H1 (cell line): ENCODE results near the gene NAA25. TPM values are rescaled to one million over a fixed set of nuclear protein-coding genes. Genes with fewer than 3 reads are reported as not detected.

ENCODE experiments used
- BACH1 ChIP-seq: IDR thresholded peaks from 2 replicates; pipeline ENCODE4 v1.6.1; 2012; ENCODE audit warnings: low read length, improper control_type of control experiment
- CHD1 ChIP-seq: IDR thresholded peaks from 2 replicates; pipeline ENCODE4 v1.6.1; 2012; ENCODE audit warnings: low read depth, low read length, improper control_type of control experiment
- EGR1 ChIP-seq: IDR thresholded peaks from 2 replicates; pipeline ENCODE4 v1.6.1; 2011; ENCODE audit warnings: low read depth, low read length, borderline replicate concordance
- EZH2 ChIP-seq: fragments of 200-600 bp; sonication (generic); IDR thresholded peaks from 2 replicates; pipeline ENCODE4 v1.7.1; 2012; ENCODE audit warnings: low read depth, mild to moderate bottlenecking, moderate library complexity, low read length, inconsistent platforms; ENCODE audit not compliant: severe bottlenecking
- GTF2F1 ChIP-seq: IDR thresholded peaks from 2 replicates; pipeline ENCODE4 v1.6.1; 2012; ENCODE audit warnings: low read depth, low read length, improper control_type of control experiment, borderline replicate concordance
- KDM1A ChIP-seq: fragments of 200-600, 300-600 bp; sonication (generic); IDR thresholded peaks from 2 replicates; pipeline ENCODE4 v1.7.1; 2016; ENCODE audit warnings: mild to moderate bottlenecking, low read length, borderline replicate concordance
- POLR2A ChIP-seq, 2 experiments: IDR thresholded peaks; 1 replicate in 1 of 2; 2 replicates in 1 of 2; pipeline ENCODE4 v1.6.1; 2011; ENCODE audit warnings: low read depth in 2 of 2, low read length in 2 of 2, mild to moderate bottlenecking in 2 of 2; ENCODE audit errors: control extremely low read depth in 1 of 2
- RNF2 ChIP-seq: fragments of 200-900, 300-1000 bp; sonication (generic); IDR thresholded peaks from 2 replicates; pipeline ENCODE4 v1.7.1; 2016; ENCODE audit warnings: borderline replicate concordance, low read depth, mild to moderate bottlenecking, antibody characterized with exemption, low read length; ENCODE audit not compliant: poor library complexity, severe bottlenecking; ENCODE audit errors: missing control alignments
- RXRA ChIP-seq: IDR thresholded peaks from 2 replicates; pipeline ENCODE4 v1.6.1; 2011; ENCODE audit warnings: low read depth, mild to moderate bottlenecking, low read length, moderate library complexity; ENCODE audit not compliant: insufficient read depth
- SIX5 ChIP-seq: IDR thresholded peaks from 2 replicates; pipeline ENCODE4 v1.6.1; 2011; ENCODE audit warnings: mild to moderate bottlenecking, low read depth, low read length
- TAF7 ChIP-seq: optimal IDR thresholded peaks from 2 replicates; pipeline ENCODE3; 2011; ENCODE audit warnings: low read depth, mild to moderate bottlenecking, inconsistent platforms, low read length, moderate library complexity, borderline replicate concordance
- TBP ChIP-seq: IDR thresholded peaks from 2 replicates; pipeline ENCODE4 v1.6.1; 2011; ENCODE audit warnings: low read depth, low read length, improper control_type of control experiment
- TCF12 ChIP-seq: IDR thresholded peaks from 2 replicates; pipeline ENCODE4 v1.6.1; 2011; ENCODE audit warnings: low read depth, mild to moderate bottlenecking, low read length
- polyA plus RNA-seq, 7 experiments: library from polyadenylated mRNA; depleted of rRNA in 3 of 7; stranded (reverse) in 5 of 7; unstranded in 2 of 7; fragments of >200 nt in 5 of 7; fragments of 200-250 nt in 2 of 7; gene quantifications; 1 replicate in 5 of 7; 2 replicates in 1 of 7; 4 replicates in 1 of 7; pipeline versions ENCODE4 v1.2.1 to v1.2.3, GENCODE V29; 2011 to 2013; ENCODE audit warnings: missing spikeins in 2 of 7, mixed read lengths in 2 of 7
- total RNA-seq: library from RNA; stranded (reverse); fragmentation: NEBNext Ultra II Directional; extraction: Animal tissue kit (Norgen Biotek cat#: 25700); gene quantifications from 2 replicates; pipeline ENCODE4 v1.2.1, GENCODE V29; 2021

The NAA25 gene
- total and polyA plus RNA-seq, 2 of the 8 experiments (the other 6 are each of a cell fraction or from before 2014, with no cell fraction given), result 10.8 to 60.3 TPM

GRCh38 chr12:112116232-112117060, 7.9 kb upstream of the NAA25 start (continued):
- no peak for TF ChIP-seq RNF2
- TF ChIP-seq POLR2A (IDR thresholded peaks at IDR 0.05; ENCODE audit: control extremely low read depth in 1 of 2, low read depth in 2 of 2, low read length in 2 of 2), result peak in 1 of 2 experiments; percentile 76; a peak in 2 of 3 replicates
- no peak for TF ChIP-seq RXRA
- no peak for TF ChIP-seq CHD1
- TF ChIP-seq EZH2, result no peak
- TF ChIP-seq EGR1, result no peak
- no peak for TF ChIP-seq GTF2F1
- peak; percentile 54; the same call in 1 of the 2 replicates for TF ChIP-seq TBP
- 0 out of 2 replicates have a peak, but pooled peaks have one; percentile 20 for TF ChIP-seq BACH1
- TF ChIP-seq TAF7, result no peak
- 0 out of 2 replicates have a peak, but pooled peaks have one; percentile 8 for TF ChIP-seq SIX5
- TF ChIP-seq TCF12, result 0 out of 2 replicates have a peak, but pooled peaks have one; percentile 37
- no peak for TF ChIP-seq KDM1A
